Activated naive CD4-positive, alpha-beta T cell treated with anti-CD3 and anti-CD28 coated beads for 36 hours (primary cell): ENCODE data around the gene PLXDC1. TPM values are rescaled to one million over a fixed set of nuclear protein-coding genes. Genes with fewer than 3 reads are reported as not detected.

Source experiments
- CTCF ChIA-PET: fragments of 350-600 bp; sonication (Branson Sonifier 250); formaldehyde crosslinking; loops from one replicate; lab custom pipeline; 2021; ENCODE audit warnings: antibody characterized with exemption; lab: Charles Lee
- DNase-seq: peaks from one replicate; pipeline ENCODE4 v3.0.0-alpha.2; 2020
- H3K27ac Mint-ChIP-seq: one replicate; pipeline ENCODE4 v1.8.0; 2021; ENCODE audit warnings: mild to moderate bottlenecking, mixed read lengths
- H3K27me3 Mint-ChIP-seq: one replicate; pipeline ENCODE4 v1.8.0; 2021; ENCODE audit warnings: low read depth, mixed read lengths
- H3K36me3 Mint-ChIP-seq: one replicate; pipeline ENCODE4 v1.8.0; 2021; ENCODE audit warnings: low read depth, mixed read lengths
- H3K4me1 Mint-ChIP-seq: one replicate; pipeline ENCODE4 v1.8.0; 2021; ENCODE audit warnings: low read depth, mixed read lengths
- H3K4me3 Mint-ChIP-seq: one replicate; pipeline ENCODE4 v1.8.0; 2021; ENCODE audit warnings: mild to moderate bottlenecking, moderate library complexity, mixed read lengths
- H3K9me3 Mint-ChIP-seq: one replicate; pipeline ENCODE4 v1.8.0; 2021; ENCODE audit warnings: mixed read lengths
- intact Hi-C: fragments of 100-400 bp; cut with micrococcal nuclease; formaldehyde crosslinking; loops from one replicate; pipeline ENCODE4 v1.15.1; 2023
- total RNA-seq, 2 experiments: library from RNA; stranded (reverse); gene quantifications; one replicate each; pipeline ENCODE4 v1.2.3, GENCODE V29; 2021

Gene PLXDC1
- total RNA-seq, 2 experiments from 2014 or later: 1.2 to 1.4 TPM

GRCh38 chr17:39166437-39167335 is 15.2 kb upstream of the PLXDC1 start:
- Mint-ChIP-seq H3K9me3 (no peaks in the 10 kb centered on the region), H3K4me1 (peaks cover 16% of the 10 kb centered on the region), H3K27me3 (peaks cover 23% of the 10 kb centered on the region), H3K4me3 (no peak overlapping the region), H3K36me3 (no peaks in the 10 kb centered on the region), H3K27ac (no peak overlapping the region)
- intact Hi-C loops: loop anchor here (5.0 kb wide), 1 partner anchor 71 kb away; no protein-coding TSS in a partner anchor
- no peak for DNase-seq
- CTCF ChIA-PET: interaction anchor here (1.2 to 6.7 kb wide), 5 partner anchors 8 to 184 kb away, joined by 3 to 73 read pairs (median 30); partner anchors contain the start of gene PLXDC1

DNA sequence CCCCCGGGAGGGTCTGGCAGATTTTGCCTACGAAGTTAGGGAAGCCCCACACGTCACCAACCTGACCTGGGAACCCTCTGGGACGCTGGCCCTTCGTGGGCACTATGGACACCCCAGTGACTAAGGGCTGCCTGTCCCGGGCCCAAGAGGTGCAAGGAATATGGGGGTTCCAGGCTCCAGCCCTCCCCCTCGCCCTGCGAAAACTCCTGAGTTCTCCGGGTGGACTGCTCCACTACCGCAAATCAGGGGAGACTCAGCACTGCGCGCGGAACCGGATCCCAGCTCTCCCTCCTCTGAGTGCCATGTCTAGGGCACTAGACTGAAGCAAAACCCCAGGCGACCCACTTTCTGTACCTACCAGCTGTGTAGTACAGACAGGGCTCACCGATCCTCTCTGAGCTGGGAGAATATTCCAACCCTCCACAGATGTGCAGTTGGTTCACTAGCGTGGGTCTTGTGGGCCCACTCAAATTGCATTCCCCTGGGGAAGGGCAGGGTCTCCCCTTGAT is 14.5 kb upstream of the PLXDC1 start, which contains the start of gene ARL5C:
Gene ARL5C, minus strand, starts transcription at position 321 of the 509 bp plus-strand sequence. CDS start 401 bp downstream, outside the sequence.
- intact Hi-C loops: loop anchor here (2.0 to 5.0 kb wide), 2 partner anchors 33 to 71 kb away; no protein-coding TSS in a partner anchor
- CTCF ChIA-PET: interaction anchor here (0.7 to 6.7 kb wide), 8 partner anchors 9 to 216 kb away, joined by 3 to 73 read pairs (median 12); partner anchors contain the start of gene PLXDC1
- no peak for DNase-seq
- H3K4me1 Mint-ChIP-seq: peaks cover 16% of the 10 kb centered on the region
- no peak within 1 kb of the TSS for H3K27ac Mint-ChIP-seq
- H3K27me3 Mint-ChIP-seq: peaks cover 23% of the 10 kb centered on the region
- H3K4me3 Mint-ChIP-seq: peak within 1 kb of the TSS; percentile 90
- H3K36me3 Mint-ChIP-seq: no peaks in the 10 kb centered on the region
- no peaks in the 10 kb centered on the region for H3K9me3 Mint-ChIP-seq

DNA sequence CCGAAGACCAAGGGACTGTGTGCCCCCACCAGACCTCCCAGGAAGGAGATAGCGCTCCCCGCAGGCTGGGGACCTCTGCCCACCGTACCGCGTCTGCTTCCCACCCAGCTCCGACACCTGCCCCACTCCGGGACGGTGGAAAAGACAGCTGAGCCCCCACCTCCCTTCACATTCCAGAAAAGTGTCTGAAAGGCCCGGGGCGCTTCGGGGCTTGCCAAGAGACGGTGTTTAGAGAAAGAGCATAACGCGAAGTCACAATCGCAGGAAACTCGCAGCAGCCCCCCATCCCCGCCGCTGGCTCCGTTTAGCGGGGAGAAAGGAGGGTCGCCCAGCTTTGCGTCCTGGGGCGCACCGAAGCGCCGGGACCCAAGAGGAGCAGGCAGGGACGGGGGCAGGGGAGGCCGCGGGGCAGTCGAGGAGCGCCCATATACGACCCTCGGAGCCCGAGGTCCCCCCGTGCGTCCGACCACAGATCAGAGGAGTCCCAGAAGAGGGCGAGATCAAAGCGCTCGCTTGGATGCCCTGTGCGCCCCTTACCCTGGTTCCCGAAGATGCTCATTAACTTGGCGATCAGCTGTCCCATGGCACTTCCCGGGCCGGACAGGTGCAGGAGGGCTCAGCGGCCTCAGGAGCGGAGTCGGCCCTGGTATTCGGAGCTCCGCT is 13.9 kb upstream of the PLXDC1 start:
- CTCF ChIA-PET: interaction anchor here (0.5 to 6.7 kb wide), 42 partner anchors 9 to 1641 kb away, joined by 3 to 73 read pairs (median 4); partner anchors contain the start of genes PLXDC1 and RPL19
- no peak overlapping the region for H3K27ac Mint-ChIP-seq
- DNase-seq: no peak
- peaks cover 16% of the 10 kb centered on the region for H3K4me1 Mint-ChIP-seq
- no peaks in the 10 kb centered on the region for H3K36me3 Mint-ChIP-seq
- no peaks in the 10 kb centered on the region for H3K9me3 Mint-ChIP-seq
- intact Hi-C loops: loop anchor here (2.0 to 5.0 kb wide), 2 partner anchors 33 to 72 kb away; no protein-coding TSS in a partner anchor
- peaks cover 23% of the 10 kb centered on the region for H3K27me3 Mint-ChIP-seq
- H3K4me3 Mint-ChIP-seq: peak overlapping the region; percentile 90

GRCh38 chr17:39164675-39165143 is 13.3 kb upstream of the PLXDC1 start:
- no peak overlapping the region for H3K27ac Mint-ChIP-seq
- no peaks in the 10 kb centered on the region for H3K9me3 Mint-ChIP-seq
- intact Hi-C loops: loop anchor here (1.0 to 5.0 kb wide), 3 partner anchors 11 to 73 kb away; no protein-coding TSS in a partner anchor
- H3K4me3 Mint-ChIP-seq: peak overlapping the region; percentile 90
- H3K27me3 Mint-ChIP-seq: peaks cover 23% of the 10 kb centered on the region
- H3K36me3 Mint-ChIP-seq: no peaks in the 10 kb centered on the region
- CTCF ChIA-PET: interaction anchor here (0.5 to 6.7 kb wide), 42 partner anchors 9 to 1641 kb away, joined by 3 to 73 read pairs (median 4); partner anchors contain the start of genes PLXDC1 and RPL19
- H3K4me1 Mint-ChIP-seq: peaks cover 16% of the 10 kb centered on the region
- peak; percentile 83 for DNase-seq

DNA sequence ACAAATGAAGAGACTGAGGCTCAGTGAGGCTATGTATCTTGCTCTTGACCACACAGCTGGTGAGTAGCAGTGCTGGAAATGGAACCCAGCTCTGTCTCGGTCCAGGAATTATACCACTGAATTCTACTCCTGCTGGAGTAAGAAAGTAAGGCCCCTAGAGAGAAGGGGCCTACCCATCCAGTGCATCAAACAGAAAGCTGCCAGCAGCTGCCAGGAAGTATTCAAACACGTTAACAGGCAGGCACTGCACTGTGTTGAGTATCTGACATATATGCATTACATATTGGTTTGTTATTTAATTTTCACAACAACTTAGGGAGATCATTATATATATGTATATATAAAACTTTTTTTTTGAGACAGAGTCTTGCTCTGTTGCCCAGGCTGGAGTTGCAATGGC is 10.5 kb upstream of the PLXDC1 start:
- Mint-ChIP-seq H3K27ac (no peak overlapping the region), H3K9me3 (no peaks in the 10 kb centered on the region), H3K27me3 (peaks cover 16% of the 10 kb centered on the region), H3K4me1 (peaks cover 12% of the 10 kb centered on the region), H3K4me3 (no peak overlapping the region), H3K36me3 (no peaks in the 10 kb centered on the region)
- intact Hi-C loops: no loop called here
- CTCF ChIA-PET: interaction anchor here (0.6 to 6.7 kb wide), 5 partner anchors 13 to 203 kb away, joined by 3 to 73 read pairs (median 3); no protein-coding TSS in a partner anchor
- no peak for DNase-seq

GRCh38 chr17:39158623-39159022 is 7.2 kb upstream of the PLXDC1 start:
- intact Hi-C loops: no loop called here
- H3K4me1 Mint-ChIP-seq: peaks cover 4% of the 10 kb centered on the region
- no peak for DNase-seq
- peaks cover 2% of the 10 kb centered on the region for H3K36me3 Mint-ChIP-seq
- peaks cover 3% of the 10 kb centered on the region for H3K27me3 Mint-ChIP-seq
- CTCF ChIA-PET: interaction anchor here (0.6 kb wide), 1 partner anchor 192 kb away, joined by 4 read pairs; the partner anchor contains the start of gene FBXO47
- H3K27ac Mint-ChIP-seq: no peak overlapping the region
- H3K9me3 Mint-ChIP-seq: no peaks in the 10 kb centered on the region
- H3K4me3 Mint-ChIP-seq: no peak overlapping the region

GRCh38 chr17:39156491-39156890 is 5.1 kb upstream of the PLXDC1 start:
- no peak for DNase-seq
- H3K27me3 Mint-ChIP-seq: peaks cover 4% of the 10 kb centered on the region
- intact Hi-C loops: no loop called here
- no peak overlapping the region for H3K27ac Mint-ChIP-seq
- H3K36me3 Mint-ChIP-seq: peaks cover 2% of the 10 kb centered on the region
- CTCF ChIA-PET: interaction anchor here (1.9 kb wide), 1 partner anchor 8 kb away, joined by 8 read pairs; no protein-coding TSS in a partner anchor
- peaks cover 20% of the 10 kb centered on the region for H3K4me1 Mint-ChIP-seq
- no peaks in the 10 kb centered on the region for H3K9me3 Mint-ChIP-seq
- H3K4me3 Mint-ChIP-seq: no peak overlapping the region

DNA sequence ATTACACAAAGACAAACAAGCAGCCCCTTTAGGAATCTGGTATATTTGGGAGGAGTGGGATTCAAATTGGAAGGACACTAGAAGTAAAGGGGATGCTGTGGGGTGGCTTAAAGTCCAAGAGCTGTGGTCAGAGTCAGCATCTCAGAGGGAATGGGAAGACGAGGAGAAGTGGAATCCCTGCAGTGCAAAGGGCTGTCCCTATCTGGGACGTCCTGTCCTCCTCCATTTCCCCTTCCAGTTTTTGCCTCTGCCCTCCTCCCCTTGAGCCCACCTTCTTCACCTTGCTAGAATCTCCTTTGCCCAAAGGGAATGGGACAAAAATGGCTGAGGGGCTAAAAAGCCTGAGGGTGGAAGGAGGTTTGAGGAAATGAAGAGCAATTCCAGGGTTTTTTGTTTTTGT is 4.2 kb upstream of the PLXDC1 start:
- H3K27ac Mint-ChIP-seq: no peak overlapping the region
- H3K27me3 Mint-ChIP-seq: peaks cover 4% of the 10 kb centered on the region
- no peaks in the 10 kb centered on the region for H3K9me3 Mint-ChIP-seq
- peaks cover 20% of the 10 kb centered on the region for H3K4me1 Mint-ChIP-seq
- DNase-seq: no peak
- CTCF ChIA-PET: interaction anchor here (1.2 to 1.9 kb wide), 2 partner anchors 9 to 173 kb away, joined by 3 to 8 read pairs; no protein-coding TSS in a partner anchor
- peaks cover 2% of the 10 kb centered on the region for H3K36me3 Mint-ChIP-seq
- H3K4me3 Mint-ChIP-seq: peak overlapping the region; percentile 94
- intact Hi-C loops: no loop called here

GRCh38 chr17:39153599-39154051 is 2.2 kb upstream of the PLXDC1 start:
- no peaks in the 10 kb centered on the region for H3K9me3 Mint-ChIP-seq
- intact Hi-C loops: loop anchor here (1.0 to 5.0 kb wide), 13 partner anchors 11 to 596 kb away; partner anchors contain the start of genes CISD3, PIP4K2B, PSMB3 and RPL23
- H3K4me3 Mint-ChIP-seq: peak overlapping the region; percentile 94
- DNase-seq: peak; percentile 96
- peaks cover 2% of the 10 kb centered on the region for H3K36me3 Mint-ChIP-seq
- CTCF ChIA-PET: interaction anchor here (0.6 to 4.9 kb wide), 37 partner anchors 9 to 422 kb away, joined by 3 to 106 read pairs (median 5); partner anchors contain the start of genes ARL5C, FBXO47 and LASP1
- H3K4me1 Mint-ChIP-seq: peaks cover 27% of the 10 kb centered on the region
- peaks cover 4% of the 10 kb centered on the region for H3K27me3 Mint-ChIP-seq
- H3K27ac Mint-ChIP-seq: peak overlapping the region; percentile 95

- peaks cover 2% of the 10 kb centered on the region for H3K36me3 Mint-ChIP-seq
- H3K27ac Mint-ChIP-seq: peak overlapping the region; percentile 95
- intact Hi-C loops: loop anchor here (2.0 to 5.0 kb wide), 6 partner anchors 300 to 595 kb away; partner anchors contain the start of genes CISD3, PIP4K2B and RPL23
- peaks cover 27% of the 10 kb centered on the region for H3K4me1 Mint-ChIP-seq
- no peaks in the 10 kb centered on the region for H3K9me3 Mint-ChIP-seq
- CTCF ChIA-PET: interaction anchor here (0.6 to 4.9 kb wide), 31 partner anchors 8 to 421 kb away, joined by 3 to 106 read pairs (median 5); partner anchors contain the start of genes ARL5C and LASP1
- peak overlapping the region; percentile 94 for H3K4me3 Mint-ChIP-seq
- H3K27me3 Mint-ChIP-seq: peaks cover 4% of the 10 kb centered on the region
- DNase-seq: peak; percentile 52
Observed at GRCh38 chr17:39151943-39152818, 744 bp upstream of the PLXDC1 start.
